Measurements from ENCODE around the gene IL27RA.

- TF ChIP-seq EZH2 (IDR thresholded peaks at IDR 0.05; ENCODE audit: borderline replicate concordance, low read depth, low read length, poor library complexity, severe bottlenecking) (no peak), CTCF (conservative IDR thresholded peaks at IDR 0.05; ENCODE audit: low read depth, low read length) (no peak)
Observed at GRCh38 chr19:14061081-14061749, 29.7 kb downstream of the IL27RA start.

Data from A673 (cell line).